DND-41 (cell line): ENCODE measurements around the gene ROBO4.
A peak's percentile ranks its signal among the peaks of the same experiment; 100 is the strongest.

ENCODE experiments used
- EZH2 ChIP-seq: IDR thresholded peaks from 3 replicates; pipeline ENCODE4 v1.6.1; 2012; ENCODE audit warnings: borderline replicate concordance, low read depth, mild to moderate bottlenecking, moderate library complexity, low read length, inconsistent platforms; ENCODE audit not compliant: severe bottlenecking
- TF ChIP-seq, protein P1 (sequence below): IDR thresholded peaks from 2 replicates; pipeline ENCODE4 v1.5.1; 2012; ENCODE audit warnings: borderline replicate concordance, low read length, moderate library complexity, mild to moderate bottlenecking; ENCODE audit not compliant: poor library complexity, severe bottlenecking; ENCODE audit errors: extremely low read depth

DNA sequence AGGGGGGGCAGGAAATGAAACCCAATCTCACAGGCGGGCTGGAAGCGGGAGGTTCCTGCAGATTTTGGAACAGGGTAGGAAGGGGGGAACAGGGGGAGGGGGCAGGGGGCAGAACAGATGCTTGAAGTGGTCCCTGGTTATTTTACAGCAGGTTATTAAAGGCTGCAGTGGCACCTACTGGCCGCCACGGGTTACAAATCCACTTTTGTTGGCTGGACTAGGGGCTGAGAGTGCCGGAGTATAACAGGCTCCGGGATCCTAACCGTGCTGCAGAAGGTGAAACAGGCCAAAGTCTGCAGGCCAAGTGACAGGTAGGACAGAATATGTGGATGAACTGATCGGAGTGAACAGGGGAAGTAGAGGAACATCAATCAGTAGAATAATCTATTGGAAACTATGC, 30.0 kb downstream of the ROBO4 start:
- TF ChIP-seq EZH2 = no peak
- TF ChIP-seq, protein P1, sequence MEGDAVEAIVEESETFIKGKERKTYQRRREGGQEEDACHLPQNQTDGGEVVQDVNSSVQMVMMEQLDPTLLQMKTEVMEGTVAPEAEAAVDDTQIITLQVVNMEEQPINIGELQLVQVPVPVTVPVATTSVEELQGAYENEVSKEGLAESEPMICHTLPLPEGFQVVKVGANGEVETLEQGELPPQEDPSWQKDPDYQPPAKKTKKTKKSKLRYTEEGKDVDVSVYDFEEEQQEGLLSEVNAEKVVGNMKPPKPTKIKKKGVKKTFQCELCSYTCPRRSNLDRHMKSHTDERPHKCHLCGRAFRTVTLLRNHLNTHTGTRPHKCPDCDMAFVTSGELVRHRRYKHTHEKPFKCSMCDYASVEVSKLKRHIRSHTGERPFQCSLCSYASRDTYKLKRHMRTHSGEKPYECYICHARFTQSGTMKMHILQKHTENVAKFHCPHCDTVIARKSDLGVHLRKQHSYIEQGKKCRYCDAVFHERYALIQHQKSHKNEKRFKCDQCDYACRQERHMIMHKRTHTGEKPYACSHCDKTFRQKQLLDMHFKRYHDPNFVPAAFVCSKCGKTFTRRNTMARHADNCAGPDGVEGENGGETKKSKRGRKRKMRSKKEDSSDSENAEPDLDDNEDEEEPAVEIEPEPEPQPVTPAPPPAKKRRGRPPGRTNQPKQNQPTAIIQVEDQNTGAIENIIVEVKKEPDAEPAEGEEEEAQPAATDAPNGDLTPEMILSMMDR = peak; percentile 23
